Measurements from ENCODE around the gene LHX3. TPM values are rescaled to one million over a fixed set of nuclear protein-coding genes. Genes with fewer than 3 reads are reported as not detected.
A peak's percentile ranks its signal among the peaks of the same experiment; 100 is the strongest.

Gene LHX3
- total RNA-seq (2021): 0.22 and 0.43 TPM in 2 replicates
- percentile 29 among the genes with signal in this experiment for Bru-seq, nascent RNA
- percentile 22 among the genes with signal in this experiment for BruChase-seq, experiment 1, labeled RNA remaining after a 2-hour chase
- percentile 26 among the genes with signal in this experiment for BruChase-seq, experiment 2, labeled RNA remaining after a 6-hour chase
- long read RNA-seq: 0 reads

DNA sequence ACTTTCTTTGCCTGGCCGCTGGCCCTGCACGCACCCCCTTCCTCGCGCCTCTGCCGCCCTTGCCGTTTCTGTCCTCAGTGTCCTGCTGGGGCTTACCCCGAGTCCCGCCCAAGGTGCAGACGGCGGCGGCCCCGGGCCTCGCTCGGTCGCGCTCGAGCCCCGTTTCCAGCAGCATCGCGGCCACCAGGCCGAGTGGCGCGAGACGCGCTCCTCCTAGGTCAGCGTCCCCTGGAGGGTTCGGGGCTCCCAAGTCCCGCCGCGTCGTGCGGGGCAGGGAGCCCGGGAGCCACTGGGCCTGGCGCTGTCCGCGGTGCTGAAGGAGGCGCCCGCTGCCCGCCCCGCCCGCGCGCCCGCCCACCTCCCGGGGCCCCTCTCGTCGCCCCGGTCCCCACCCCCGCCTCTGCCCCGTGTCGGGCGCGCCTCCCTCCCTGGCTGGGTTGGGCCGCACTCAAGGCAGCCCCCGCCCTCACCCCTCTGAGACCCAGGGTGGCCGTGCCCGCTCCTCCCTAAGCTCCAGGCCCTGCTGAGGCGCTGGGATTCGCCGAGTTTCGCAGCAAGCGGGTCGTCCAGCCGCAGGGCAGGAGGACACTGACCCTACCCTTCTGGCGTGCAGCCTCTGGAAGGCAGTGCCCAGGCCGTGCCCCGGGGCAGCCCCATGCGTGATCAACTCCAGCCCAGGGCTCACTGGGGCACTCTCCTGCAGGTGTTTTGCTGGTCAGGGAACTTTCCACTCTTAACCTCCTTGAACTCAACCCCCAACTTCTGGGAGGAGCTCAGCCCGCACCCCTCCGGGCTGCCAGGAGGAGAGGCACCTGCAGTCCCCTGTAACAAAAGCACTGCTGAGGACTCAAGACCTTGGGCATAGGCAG lies at the start of gene LHX3:
TSS of gene LHX3 (minus strand) at position 291 of the 869 bp plus-strand sequence. CDS start at position 175, 116 bp downstream.
- H3K27me3 ChIP-seq (ENCODE audit: insufficient read depth, low read depth): no peaks in the 10 kb centered on the region
- intact Hi-C loops (cut with micrococcal nuclease; ENCODE audit: unreplicated experiment): no loop called here

DNA sequence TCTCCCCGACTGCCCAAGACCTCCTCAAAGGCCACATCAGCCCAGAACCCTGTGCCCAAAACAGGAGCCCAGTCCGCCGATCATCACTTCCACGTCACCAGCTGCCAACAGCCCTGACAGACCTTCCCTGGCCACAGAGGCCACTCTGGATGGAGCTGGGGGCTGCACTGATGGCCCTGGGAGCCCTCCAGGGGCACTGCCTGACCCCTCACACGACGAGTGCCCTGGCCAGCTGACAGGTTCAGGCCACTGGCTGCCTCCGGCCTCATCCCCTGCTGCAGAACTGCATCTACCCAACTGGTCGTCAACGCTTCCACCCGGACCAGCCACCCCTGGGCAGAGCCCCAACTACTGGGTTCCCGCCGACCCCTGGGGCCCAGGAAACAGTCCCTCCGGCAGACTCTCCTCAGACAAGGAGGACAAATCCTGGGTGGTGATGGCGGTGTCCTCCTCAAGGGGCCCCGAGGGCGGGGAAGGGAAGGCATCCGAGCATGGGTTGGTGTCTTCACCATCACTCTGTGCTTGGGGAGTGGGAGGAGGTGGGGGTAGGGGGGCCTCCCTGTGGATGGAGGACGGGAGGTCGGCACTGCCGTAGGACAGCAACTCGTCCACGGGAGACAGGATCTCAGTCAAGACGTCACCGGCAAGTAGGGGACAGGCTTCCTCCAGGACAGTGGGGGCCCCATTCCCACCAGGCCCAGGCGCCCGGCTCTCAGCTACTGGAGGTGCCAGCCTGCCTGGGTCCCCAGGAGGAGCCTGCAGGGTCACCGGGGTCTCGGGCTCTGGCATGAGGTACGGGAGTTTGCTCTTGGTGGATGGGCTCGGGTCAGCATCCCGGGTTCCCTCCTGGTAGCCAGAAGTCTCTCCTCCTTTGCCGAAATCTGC lies 48.6 kb upstream of the LHX3 start:
- Histone ChIP-seq H3K4me1 (replicated peaks; ENCODE audit: insufficient read depth) (no peaks in the 10 kb centered on the region), H3K27ac (no peak overlapping the region), H3K79me2 (ENCODE audit: low read depth) (no peaks in the 10 kb centered on the region), H3K4me3 (no peak overlapping the region), H3K36me3 (ENCODE audit: low read depth) (no peaks in the 10 kb centered on the region), H3K9me2 (ENCODE audit: insufficient read depth) (no peaks in the 10 kb centered on the region), H4K20me1 (ENCODE audit: insufficient read depth) (no peaks in the 10 kb centered on the region), H3K9me3 (ENCODE audit: insufficient read depth, low read depth) (no peaks in the 10 kb centered on the region), H2AFZ (no peak overlapping the region), H3F3A (ENCODE audit: insufficient read depth, low read depth) (no peaks in the 10 kb centered on the region), H3K27me3 (ENCODE audit: insufficient read depth, low read depth) (peaks cover 54% of the 10 kb centered on the region), H3K4me2 (no peak overlapping the region)
- POLR2A ChIA-PET (ENCODE audit: unreplicated experiment): no interaction called here
- intact Hi-C loops (cut with micrococcal nuclease; ENCODE audit: unreplicated experiment): no loop called here
- no TSS peak for BruUV-seq (replicated peaks)
- TF ChIP-seq EZH2 (IDR thresholded peaks at IDR 0.05; ENCODE audit: low read depth): no peak
- TF ChIP-seq, protein P1, sequence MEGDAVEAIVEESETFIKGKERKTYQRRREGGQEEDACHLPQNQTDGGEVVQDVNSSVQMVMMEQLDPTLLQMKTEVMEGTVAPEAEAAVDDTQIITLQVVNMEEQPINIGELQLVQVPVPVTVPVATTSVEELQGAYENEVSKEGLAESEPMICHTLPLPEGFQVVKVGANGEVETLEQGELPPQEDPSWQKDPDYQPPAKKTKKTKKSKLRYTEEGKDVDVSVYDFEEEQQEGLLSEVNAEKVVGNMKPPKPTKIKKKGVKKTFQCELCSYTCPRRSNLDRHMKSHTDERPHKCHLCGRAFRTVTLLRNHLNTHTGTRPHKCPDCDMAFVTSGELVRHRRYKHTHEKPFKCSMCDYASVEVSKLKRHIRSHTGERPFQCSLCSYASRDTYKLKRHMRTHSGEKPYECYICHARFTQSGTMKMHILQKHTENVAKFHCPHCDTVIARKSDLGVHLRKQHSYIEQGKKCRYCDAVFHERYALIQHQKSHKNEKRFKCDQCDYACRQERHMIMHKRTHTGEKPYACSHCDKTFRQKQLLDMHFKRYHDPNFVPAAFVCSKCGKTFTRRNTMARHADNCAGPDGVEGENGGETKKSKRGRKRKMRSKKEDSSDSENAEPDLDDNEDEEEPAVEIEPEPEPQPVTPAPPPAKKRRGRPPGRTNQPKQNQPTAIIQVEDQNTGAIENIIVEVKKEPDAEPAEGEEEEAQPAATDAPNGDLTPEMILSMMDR (conservative IDR thresholded peaks at IDR 0.05): no peak
- CTCF ChIA-PET: no interaction called here
- DNase-seq: no peak

More for the DNA sequence above, at the start of gene LHX3:
- DNase-seq: no peak
- Histone ChIP-seq H3K4me2 (no peak within 1 kb of the TSS), H4K20me1 (ENCODE audit: insufficient read depth) (peaks cover 6% of the 10 kb centered on the region; the same call in 1 of the 2 replicates), H2AFZ (no peak within 1 kb of the TSS), H3K4me3 (no peak within 1 kb of the TSS), H3K9me3 (ENCODE audit: insufficient read depth, low read depth) (no peaks in the 10 kb centered on the region), H3K79me2 (ENCODE audit: low read depth) (no peaks in the 10 kb centered on the region), H3K27ac (no peak within 1 kb of the TSS), H3K9me2 (ENCODE audit: insufficient read depth) (no peaks in the 10 kb centered on the region), H3K36me3 (ENCODE audit: low read depth) (no peaks in the 10 kb centered on the region), H3F3A (ENCODE audit: insufficient read depth, low read depth) (no peaks in the 10 kb centered on the region; the same call in 1 of the 2 replicates), H3K4me1 (replicated peaks; ENCODE audit: insufficient read depth) (no peaks in the 10 kb centered on the region)
- ChIA-PET POLR2A (ENCODE audit: unreplicated experiment) (no interaction called here), CTCF (no interaction called here)
- TF ChIP-seq EZH2 (IDR thresholded peaks at IDR 0.05; ENCODE audit: low read depth): no peak
- TF ChIP-seq, protein P1 (conservative IDR thresholded peaks at IDR 0.05): no peak
- BruUV-seq (replicated peaks): no TSS peak

DNA sequence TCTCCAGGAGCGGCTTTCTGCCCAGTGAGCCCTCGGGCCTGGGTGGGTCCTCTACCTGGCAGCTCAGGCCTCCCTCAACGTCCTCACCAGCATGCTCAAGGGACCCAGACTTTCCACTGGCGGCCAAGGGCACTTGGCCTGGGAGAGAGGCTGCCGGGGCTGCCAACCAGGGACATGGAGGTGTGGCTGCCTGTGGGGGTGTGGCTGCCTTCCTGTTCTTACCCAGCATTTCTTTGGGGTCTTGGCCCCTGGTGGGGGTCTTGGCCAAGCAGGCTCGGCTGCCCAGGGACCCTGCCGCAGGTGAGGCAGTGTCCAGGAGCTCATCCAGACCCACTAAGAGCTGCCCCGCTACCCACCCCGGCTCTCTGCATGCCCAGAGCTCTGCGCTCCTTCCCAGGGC lies 47.9 kb upstream of the LHX3 start:
- TF ChIP-seq, protein P1 (conservative IDR thresholded peaks at IDR 0.05): no peak
- no peak for TF ChIP-seq EZH2 (IDR thresholded peaks at IDR 0.05; ENCODE audit: low read depth)
- no peak overlapping the region for H3K4me3 ChIP-seq
- POLR2A ChIA-PET (ENCODE audit: unreplicated experiment): no interaction called here

More for the DNA sequence above, 47.9 kb upstream of the LHX3 start:
- no peak overlapping the region for H2AFZ ChIP-seq
- H3K9me2 ChIP-seq (ENCODE audit: insufficient read depth): no peaks in the 10 kb centered on the region
- H4K20me1 ChIP-seq (ENCODE audit: insufficient read depth): no peaks in the 10 kb centered on the region
- no peak overlapping the region for H3K4me2 ChIP-seq
- H3K27me3 ChIP-seq (ENCODE audit: insufficient read depth, low read depth): peaks cover 57% of the 10 kb centered on the region
- intact Hi-C loops (cut with micrococcal nuclease; ENCODE audit: unreplicated experiment): no loop called here
- no peaks in the 10 kb centered on the region for H3K79me2 ChIP-seq (ENCODE audit: low read depth)
- H3K27ac ChIP-seq: no peak overlapping the region
- no peaks in the 10 kb centered on the region for H3F3A ChIP-seq (ENCODE audit: insufficient read depth, low read depth)
- H3K36me3 ChIP-seq (ENCODE audit: low read depth): no peaks in the 10 kb centered on the region
- DNase-seq: no peak
- no peaks in the 10 kb centered on the region for H3K9me3 ChIP-seq (ENCODE audit: insufficient read depth, low read depth)
- BruUV-seq (replicated peaks): no TSS peak
- CTCF ChIA-PET: no interaction called here
- no peaks in the 10 kb centered on the region for H3K4me1 ChIP-seq (replicated peaks; ENCODE audit: insufficient read depth)

Measured in PC-9 (cell line).